DMS79 (cell line): ENCODE measurements around the gene TEX2.
A peak's percentile ranks its signal among the peaks of the same experiment; 100 is the strongest.
"Not testable (repeated sequence)": the region's sequence is repeated elsewhere in the genome, so short reads cannot be mapped to it uniquely, and the experiment has no call there.

ENCODE experiments used
- DNase-seq: peaks from one replicate; lab custom pipeline; 2025; lab: John Stamatoyannopoulos, UW

TEX2 gene

GRCh38 chr17:64264891-64265290, 1.8 kb upstream of the TEX2 start:
- DNase-seq, result no peak

DNA sequence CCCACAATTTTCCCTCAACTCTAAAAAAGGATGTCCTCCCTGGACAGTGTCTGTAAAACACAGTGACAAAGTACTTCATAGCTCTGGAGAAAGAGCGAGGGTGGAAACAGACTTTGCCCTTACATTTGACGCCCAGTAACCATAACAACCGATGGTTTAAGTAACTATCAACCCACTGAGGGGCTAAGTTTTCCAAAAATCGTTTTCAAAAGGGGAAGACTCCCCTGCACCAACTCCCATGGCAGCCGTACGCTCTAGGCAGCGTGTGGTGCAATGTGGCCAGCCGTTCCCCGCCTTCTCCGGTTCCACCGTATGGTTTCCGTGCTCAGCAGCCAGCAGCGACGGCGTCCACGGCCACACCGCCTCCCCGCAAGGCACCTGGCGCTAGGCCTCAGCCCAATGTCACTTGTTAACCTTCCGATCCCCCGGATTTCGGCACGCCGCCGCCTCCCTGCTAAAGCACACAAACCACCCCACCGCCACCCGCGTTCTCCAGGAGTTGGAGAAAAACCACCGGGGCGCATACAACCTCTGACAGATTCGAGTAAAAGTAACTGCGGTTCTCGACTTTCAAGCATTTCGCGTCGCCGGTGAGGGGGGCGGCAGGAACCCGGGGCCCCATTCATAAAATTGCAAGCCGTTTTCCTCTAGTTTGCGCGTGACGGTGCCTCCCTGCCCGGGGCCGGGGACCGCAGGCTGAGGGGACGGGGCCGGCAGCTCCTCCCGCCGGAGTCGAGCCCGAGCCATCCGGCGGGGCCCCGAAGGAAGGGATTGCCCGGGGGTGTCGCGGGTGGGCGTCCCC, 661 bp downstream of the TEX2 start:
- DNase-seq, result no peak

GRCh38 chr17:64261417-64262145, 1.5 kb downstream of the TEX2 start:
- no peak for DNase-seq

- DNase-seq, result no peak
Observed at GRCh38 chr17:64260886-64261285, 2.2 kb downstream of the TEX2 start.

DNA sequence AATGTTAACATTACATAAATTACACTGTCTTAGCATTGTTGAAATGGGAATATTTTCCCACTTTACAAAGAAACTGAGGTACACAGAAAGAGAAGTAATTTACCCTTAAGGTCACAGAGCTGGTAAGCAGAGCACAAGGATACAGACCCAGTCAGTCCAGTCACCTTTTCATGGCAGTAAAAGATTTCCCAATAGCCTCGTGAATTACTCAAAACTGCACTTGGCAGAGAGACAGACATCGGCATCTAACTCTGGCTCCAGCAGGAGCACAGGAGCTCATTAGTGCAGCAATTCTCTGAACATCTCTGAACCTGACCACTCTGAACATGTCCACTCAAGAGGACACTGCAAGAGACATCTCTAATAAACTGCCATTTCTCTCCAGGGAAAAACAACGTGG, 3.1 kb downstream of the TEX2 start:
- no peak for DNase-seq

DNA sequence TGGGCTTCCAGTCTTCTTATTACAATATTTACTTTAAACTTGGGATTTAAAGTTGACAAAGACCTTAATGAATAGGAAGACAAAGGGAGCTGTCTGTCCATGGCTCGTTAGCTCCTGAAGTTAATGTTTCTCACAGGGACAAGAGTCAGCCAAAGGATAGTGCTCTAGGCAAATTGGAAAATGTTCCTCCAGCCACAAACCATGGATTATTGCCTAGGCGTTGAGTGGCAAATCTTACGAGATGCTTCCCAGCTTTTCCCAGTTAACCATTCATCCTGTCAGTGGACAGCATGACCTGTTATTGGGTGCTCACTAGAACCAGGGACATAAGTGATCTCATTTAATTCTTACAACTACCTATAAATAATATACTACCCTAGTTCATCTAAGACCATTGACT, 3.6 kb downstream of the TEX2 start:
- DNase-seq, result no peak

DNA sequence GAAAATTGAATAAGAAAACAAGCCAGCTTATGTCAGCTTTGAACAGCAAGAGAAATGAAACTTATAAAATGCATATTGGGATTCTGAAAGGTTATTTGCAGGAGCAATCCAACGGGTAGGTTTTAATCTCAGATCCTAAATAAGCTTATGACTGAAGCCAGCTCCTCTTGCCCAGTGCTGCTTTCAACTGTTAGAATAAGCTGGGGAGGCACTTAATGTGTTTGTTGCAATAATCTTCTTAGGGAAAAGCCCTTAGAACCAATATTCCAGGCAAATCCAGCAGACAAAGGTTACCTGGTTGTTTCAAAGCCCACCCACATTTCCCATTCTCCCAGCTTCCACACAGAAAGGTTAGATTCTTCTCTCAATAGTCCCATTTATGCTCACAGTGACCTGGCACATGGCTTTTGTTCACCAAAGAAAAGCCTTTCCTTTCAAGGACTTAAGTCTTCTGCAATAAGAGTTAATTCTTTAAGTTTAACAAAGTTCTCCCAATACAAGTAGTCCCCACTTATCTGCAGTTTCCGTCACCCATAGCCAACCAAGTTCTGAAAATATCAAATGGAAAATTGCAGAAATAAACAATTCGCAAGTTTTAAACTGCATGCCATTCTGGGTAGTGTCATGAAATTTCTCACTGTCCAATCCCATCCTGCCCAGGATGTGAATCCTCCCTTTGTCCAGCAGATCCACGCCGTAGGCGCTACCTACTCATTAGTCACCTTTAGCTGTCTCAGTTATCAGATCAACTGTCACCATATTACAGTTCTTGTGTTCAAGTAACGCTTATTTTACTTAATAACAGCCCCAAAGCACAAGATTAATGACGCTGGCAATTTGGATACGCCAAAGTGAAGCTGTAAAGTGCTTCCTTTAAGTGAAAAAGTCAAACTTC, 5.9 kb downstream of the TEX2 start:
- DNase-seq, result no peak

DNA sequence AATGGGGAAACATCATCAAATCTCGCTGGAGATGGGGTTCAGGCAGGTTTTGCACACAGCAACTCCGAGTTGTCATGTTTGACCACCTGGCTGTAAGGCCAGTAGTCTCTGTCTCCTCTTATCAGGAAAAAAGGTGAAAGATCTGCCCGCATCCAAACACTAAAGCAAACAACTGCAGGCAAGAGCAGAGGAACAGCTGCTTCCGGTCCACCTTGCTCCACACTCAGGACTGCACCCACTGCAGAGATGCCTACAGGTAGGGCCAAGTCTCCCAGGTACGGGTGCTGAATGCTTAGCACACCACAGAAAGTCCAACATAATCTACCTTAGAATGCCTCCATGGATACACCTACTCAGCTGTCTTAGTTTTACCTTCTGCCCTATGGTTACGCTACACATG, 7.3 kb downstream of the TEX2 start:
- DNase-seq, result no peak

DNA sequence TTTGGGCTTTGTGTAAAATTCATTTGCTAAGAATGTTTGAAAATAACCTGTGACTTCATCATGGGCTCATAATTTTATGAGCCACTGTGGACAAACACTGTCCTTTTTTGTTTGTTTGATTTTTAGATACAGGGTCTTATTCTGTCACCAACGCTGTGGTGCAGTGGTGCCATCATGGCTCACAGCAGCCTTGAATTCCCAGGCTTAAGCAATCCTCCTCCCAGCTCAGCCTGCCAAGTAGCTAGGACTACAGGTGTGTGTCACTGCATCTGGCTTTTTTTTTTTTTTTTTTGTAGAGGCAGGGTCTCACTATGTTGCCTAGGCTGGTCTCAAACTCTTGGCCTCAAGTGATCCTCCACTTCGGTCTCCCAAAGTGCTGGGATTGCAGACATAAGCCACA, 8.3 kb downstream of the TEX2 start:
- no peak for DNase-seq

DNA sequence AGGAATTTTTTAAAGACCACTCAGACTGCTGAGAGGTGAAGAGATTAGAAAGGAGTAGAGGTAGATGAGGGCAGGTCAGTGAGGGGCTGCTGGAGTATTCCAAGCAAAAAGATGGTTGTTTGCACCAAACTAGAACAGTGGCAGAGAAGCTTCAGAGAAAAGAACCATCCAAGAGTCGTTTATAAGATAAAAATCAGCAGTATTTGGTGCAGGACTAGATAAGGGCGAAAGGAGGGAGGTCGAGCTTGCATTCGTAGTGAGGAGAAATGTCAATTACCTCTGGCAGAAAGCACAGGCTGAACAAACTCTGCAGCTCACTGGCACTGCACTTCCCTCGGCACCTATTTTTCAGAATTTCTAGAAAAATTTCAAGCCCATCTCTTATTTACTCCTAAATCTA, 9.6 kb downstream of the TEX2 start:
- DNase-seq, result no peak

- no peak for DNase-seq
Observed at GRCh38 chr17:64252831-64253230, 10.2 kb downstream of the TEX2 start.

DNA sequence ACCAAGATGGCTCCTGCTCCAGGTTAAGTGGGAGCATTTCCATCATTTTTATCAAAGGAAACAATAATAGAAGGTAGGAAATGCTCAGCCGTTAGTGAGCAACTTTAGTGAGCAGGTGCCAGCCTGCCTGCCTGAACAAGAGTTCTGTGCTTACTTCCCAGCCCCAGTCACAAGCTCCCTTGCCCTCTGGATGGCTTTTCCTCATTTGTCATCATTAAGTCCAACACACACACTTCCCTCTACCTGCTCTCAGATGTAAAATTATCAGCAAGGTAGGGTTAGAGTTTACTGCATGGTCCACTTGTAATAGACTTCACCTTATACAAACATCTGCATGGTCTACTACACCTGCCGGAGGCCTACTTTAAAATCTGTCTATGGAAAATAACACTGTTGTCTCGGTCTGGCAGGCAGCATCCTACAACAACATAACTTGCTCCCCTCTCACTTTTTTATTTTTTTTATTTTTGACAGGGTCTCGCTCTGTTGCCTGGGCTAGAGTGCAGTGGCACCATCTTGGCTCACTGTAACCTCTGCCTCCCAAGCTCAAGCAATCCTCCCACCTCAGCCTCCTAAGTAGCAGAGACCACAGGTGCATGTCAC, 12.7 kb downstream of the TEX2 start:
- peak; percentile 68 for DNase-seq

GRCh38 chr17:64247836-64248235, 15.2 kb downstream of the TEX2 start:
- no peak for DNase-seq

GRCh38 chr17:64245218-64246145, 17.6 kb downstream of the TEX2 start:
- DNase-seq, result no peak

GRCh38 chr17:64244165-64244564, 18.9 kb downstream of the TEX2 start:
- DNase-seq, result no peak

GRCh38 chr17:64243340-64243739, 19.7 kb downstream of the TEX2 start:
- no peak for DNase-seq

DNA sequence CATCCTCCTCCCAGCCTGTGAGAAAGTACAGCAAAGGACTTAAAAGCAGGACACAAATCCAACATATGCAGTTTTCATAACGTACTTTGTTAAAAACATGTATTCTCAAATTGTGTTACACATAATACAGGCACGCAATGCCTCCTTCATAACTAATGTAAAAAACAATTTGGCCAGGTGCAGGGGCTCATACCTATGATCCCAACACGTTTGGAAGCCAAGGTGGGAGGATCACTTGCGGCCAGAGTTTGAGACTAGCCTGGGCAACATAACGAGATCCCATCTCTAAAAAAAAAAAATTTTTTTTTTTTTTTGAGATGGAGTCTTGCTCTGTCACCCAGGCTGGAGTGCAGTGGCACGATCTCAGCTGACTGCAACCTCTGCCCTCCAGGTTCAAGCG, 20.4 kb downstream of the TEX2 start:
- DNase-seq, result no peak

DNA sequence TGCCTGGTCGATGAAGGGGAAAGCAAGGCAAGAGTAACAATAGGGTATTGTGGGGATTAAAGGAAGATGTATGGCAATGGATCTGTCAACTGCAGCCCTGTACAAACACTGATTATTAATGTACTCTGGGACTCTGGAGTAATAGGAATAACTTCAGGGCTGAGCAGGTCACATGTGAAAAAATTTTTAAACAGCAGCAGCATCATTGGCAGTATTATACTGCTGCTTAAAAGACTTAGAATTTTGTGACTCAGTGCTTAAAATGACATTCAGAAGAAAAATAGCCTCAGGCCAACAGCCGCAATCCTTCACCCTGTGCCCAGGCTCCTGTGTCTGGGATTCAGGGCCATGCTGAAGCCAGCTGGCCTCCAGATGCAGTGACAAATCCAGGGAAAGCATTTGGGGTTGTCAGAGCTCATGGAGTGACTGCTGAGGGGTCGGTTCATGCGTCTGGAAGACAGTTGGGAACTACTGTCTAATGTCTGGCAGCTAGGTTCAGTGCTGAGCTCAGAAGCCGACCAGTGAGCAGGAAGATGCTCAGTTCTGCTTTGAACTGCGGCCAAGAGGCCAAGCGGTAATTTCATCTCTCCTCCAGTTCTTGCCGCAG, 22.2 kb downstream of the TEX2 start:
- no peak for DNase-seq

GRCh38 chr17:64240261-64240740, 22.8 kb downstream of the TEX2 start:
- DNase-seq, result no peak

GRCh38 chr17:64238449-64238848, 24.6 kb downstream of the TEX2 start:
- not testable (repeated sequence) for DNase-seq
